HCT116 (cell line): ENCODE data around the gene RBM28.

Experiments used
- CTCF ChIP-seq, 3 experiments: fragments of 200-600 bp in 1 of 3; sonication (generic) in 1 of 3; IDR thresholded peaks in 2 of 3; conservative IDR thresholded peaks in 1 of 3; 2 replicates each; pipeline ENCODE4 v1.5.1; 2012 to 2017; ENCODE audit warnings: low read depth in 2 of 3, low read length in 2 of 3, antibody characterized with exemption in 1 of 3, borderline replicate concordance in 1 of 3, control low read depth in 1 of 3, mild to moderate bottlenecking in 1 of 3, mixed read lengths in 1 of 3, mixed run types in 1 of 3, moderate library complexity in 1 of 3; ENCODE audit not compliant: insufficient read depth in 1 of 3
- EZH2 ChIP-seq: fragments of 200-600 bp; sonication (generic); IDR thresholded peaks from 2 replicates; pipeline ENCODE4 v1.6.1; 2017; ENCODE audit warnings: antibody characterized with exemption, mixed run types
- POLR2AphosphoS5 ChIP-seq: IDR thresholded peaks from 2 replicates; pipeline ENCODE4 v1.6.1; 2011; ENCODE audit warnings: mild to moderate bottlenecking, low read depth, low read length, moderate library complexity
- ZNF274 ChIP-seq: fragments of 200-500 bp; sonication (Bioruptor generic); IDR thresholded peaks from 2 replicates; pipeline ENCODE4 v1.6.1; 2014; ENCODE audit warnings: mild to moderate bottlenecking, low read depth, low read length, inconsistent platforms

- no peak for TF ChIP-seq CTCF (IDR thresholded peaks at IDR 0.05 in 2 of 3, conservative IDR thresholded peaks at IDR 0.05 in 1 of 3; ENCODE audit: borderline replicate concordance in 1 of 3, insufficient read depth in 1 of 3, low read depth in 2 of 3, low read length in 2 of 3)
- no peak for TF ChIP-seq ZNF274
- TF ChIP-seq EZH2: no peak
- TF ChIP-seq POLR2AphosphoS5: no peak
Measured at GRCh38 chr7:128341733-128342132, 2.0 kb downstream of the RBM28 start.
